ENCODE data around the gene EBLN1. TPM values are rescaled to one million over a fixed set of nuclear protein-coding genes. Genes with fewer than 3 reads are reported as not detected.

The EBLN1 gene
- total RNA-seq, 2 donors from 2014 or later = not detected

DNA sequence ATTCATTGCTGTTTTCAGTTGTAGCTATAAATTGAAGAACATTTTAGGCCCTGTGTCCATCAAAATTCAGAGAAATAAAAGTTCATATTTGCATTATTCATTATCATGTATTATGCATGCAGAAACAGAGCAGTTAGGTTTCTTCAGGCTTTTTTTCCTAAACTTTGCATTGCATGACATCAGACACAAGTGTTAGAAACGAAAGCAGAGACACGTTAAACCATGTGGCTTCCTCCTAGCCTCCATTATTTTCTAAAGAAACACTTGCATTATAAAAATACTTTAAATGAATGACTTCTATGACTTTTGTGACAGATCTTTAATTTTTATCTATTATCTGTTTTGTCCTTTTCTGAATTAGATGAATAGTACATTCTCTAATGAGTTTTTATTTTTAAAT, 8.8 kb upstream of the EBLN1 start:
- H3K27me3 Mint-ChIP-seq (ENCODE audit: insufficient read depth) = peaks cover 16% of the 10 kb centered on the region
- no peak for DNase-seq
- TF ChIP-seq, protein P1, sequence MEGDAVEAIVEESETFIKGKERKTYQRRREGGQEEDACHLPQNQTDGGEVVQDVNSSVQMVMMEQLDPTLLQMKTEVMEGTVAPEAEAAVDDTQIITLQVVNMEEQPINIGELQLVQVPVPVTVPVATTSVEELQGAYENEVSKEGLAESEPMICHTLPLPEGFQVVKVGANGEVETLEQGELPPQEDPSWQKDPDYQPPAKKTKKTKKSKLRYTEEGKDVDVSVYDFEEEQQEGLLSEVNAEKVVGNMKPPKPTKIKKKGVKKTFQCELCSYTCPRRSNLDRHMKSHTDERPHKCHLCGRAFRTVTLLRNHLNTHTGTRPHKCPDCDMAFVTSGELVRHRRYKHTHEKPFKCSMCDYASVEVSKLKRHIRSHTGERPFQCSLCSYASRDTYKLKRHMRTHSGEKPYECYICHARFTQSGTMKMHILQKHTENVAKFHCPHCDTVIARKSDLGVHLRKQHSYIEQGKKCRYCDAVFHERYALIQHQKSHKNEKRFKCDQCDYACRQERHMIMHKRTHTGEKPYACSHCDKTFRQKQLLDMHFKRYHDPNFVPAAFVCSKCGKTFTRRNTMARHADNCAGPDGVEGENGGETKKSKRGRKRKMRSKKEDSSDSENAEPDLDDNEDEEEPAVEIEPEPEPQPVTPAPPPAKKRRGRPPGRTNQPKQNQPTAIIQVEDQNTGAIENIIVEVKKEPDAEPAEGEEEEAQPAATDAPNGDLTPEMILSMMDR (conservative IDR thresholded peaks at IDR 0.05) = no peak
- peaks cover 2% of the 10 kb centered on the region for H3K4me1 Mint-ChIP-seq
- Histone ChIP-seq H3K27me3 (ENCODE audit: control insufficient read depth, insufficient read depth, low read length, poor library complexity, severe bottlenecking) (no peaks in the 10 kb centered on the region), H3K4me3 (ENCODE audit: low read length) (no peak overlapping the region), H3K27ac (ENCODE audit: low read depth, low read length) (no peak overlapping the region), H3K4me1 (ENCODE audit: control insufficient read depth, insufficient read depth, low read length) (no peaks in the 10 kb centered on the region), H3K36me3 (ENCODE audit: control insufficient read depth, insufficient read depth, low read length) (no peaks in the 10 kb centered on the region), H3K9me3 (ENCODE audit: control insufficient read depth, low read length) (no peaks in the 10 kb centered on the region), H3K9ac (ENCODE audit: extremely low read depth, low read length, poor library complexity, severe bottlenecking) (no peak overlapping the region)
- 88 to 100% methylated on average over 1 to 2 of the region's 2 CpGs for WGBS, 2 experiments (ENCODE audit: insufficient coverage in 1 of 2, insufficient read length in 1 of 2)
- H3K4me3 Mint-ChIP-seq = no peak overlapping the region
- H3K36me3 Mint-ChIP-seq (ENCODE audit: low read depth) = no peaks in the 10 kb centered on the region
- H3K9me3 Mint-ChIP-seq = no peaks in the 10 kb centered on the region
- no peak overlapping the region for H3K27ac Mint-ChIP-seq

DNA sequence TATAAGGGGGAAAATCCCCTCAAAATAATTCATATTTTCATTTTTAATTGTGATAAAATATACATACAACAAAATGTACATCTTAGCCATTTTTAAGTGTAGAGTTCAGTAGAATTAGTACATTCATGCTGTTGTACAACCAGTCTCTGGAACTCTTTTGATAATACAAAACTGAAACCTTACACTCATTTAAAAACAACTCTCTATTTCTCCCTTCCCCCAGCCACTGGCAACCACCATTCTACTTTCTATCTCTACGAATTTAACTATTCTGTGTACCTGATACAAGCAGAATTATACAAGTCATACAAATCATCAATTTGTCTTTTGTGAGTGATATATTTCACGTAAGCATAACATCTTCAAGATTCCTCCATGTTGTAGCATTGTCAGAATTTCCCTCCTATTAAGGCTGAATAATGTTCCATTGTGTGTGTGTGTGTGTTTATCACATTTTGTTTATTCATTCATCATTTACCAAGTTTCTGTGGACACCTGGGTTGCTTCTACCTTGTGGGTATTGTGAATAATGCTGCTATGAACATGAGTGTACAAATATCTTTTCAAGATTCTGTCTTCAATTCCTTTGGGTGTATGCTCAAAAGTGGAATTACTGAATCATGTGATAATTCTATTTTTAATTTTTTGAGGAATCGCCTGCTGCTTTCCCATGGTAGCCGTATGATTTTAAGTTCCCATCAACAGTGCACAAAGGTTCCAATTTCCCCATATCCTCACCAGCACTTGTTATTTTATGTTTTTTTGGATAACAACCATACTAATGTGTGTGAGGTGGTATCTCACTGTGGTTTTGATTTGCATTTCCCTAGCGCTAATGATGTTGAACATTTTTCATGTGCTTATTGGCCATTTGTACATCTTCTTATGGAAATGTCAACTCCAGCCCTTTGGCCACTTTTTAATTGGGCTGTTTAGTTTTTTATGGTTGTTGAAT, 4.7 kb upstream of the EBLN1 start:
- peaks cover 18% of the 10 kb centered on the region for H3K4me1 Mint-ChIP-seq
- peaks cover 8% of the 10 kb centered on the region for H3K4me1 ChIP-seq (ENCODE audit: control insufficient read depth, insufficient read depth, low read length)
- H3K27ac ChIP-seq (ENCODE audit: low read depth, low read length) = no peak overlapping the region
- 89 to 94% methylated on average over 3 to 5 of the region's 5 CpGs for WGBS, 2 experiments (ENCODE audit: insufficient coverage in 1 of 2, insufficient read length in 1 of 2)
- peaks cover 32% of the 10 kb centered on the region for H3K27me3 Mint-ChIP-seq (ENCODE audit: insufficient read depth)
- no peaks in the 10 kb centered on the region for H3K9me3 Mint-ChIP-seq
- H3K36me3 Mint-ChIP-seq (ENCODE audit: low read depth) = no peaks in the 10 kb centered on the region
- H3K4me3 Mint-ChIP-seq = no peak overlapping the region
- no peaks in the 10 kb centered on the region for H3K36me3 ChIP-seq (ENCODE audit: control insufficient read depth, insufficient read depth, low read length)
- no peak overlapping the region for H3K27ac Mint-ChIP-seq
- H3K9ac ChIP-seq (ENCODE audit: extremely low read depth, low read length, poor library complexity, severe bottlenecking) = no peak overlapping the region
- no peaks in the 10 kb centered on the region for H3K9me3 ChIP-seq (ENCODE audit: control insufficient read depth, low read length)
- H3K4me3 ChIP-seq (ENCODE audit: low read length) = no peak overlapping the region
- H3K27me3 ChIP-seq (ENCODE audit: control insufficient read depth, insufficient read depth, low read length, poor library complexity, severe bottlenecking) = peaks cover 6% of the 10 kb centered on the region
- TF ChIP-seq, protein P1 (conservative IDR thresholded peaks at IDR 0.05) = no peak
- no peak for DNase-seq

DNA sequence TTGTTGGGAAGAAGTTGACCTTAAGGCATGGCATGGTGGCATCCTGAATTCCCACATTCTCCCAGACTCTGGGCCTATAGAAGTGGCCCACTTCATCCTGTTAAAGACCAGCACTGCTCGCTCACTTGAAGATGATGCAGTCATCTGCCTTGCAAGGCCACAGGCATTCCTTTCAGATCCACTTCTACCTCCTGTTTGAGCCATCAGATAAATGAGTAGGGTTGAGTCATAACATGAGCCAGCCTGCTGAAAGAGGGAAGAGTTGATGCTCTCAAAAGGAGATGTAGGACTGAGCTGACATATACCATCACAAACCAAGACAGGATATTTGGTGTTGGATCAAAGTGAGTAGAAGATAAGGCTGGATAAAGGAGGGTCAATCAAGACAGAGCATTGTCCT, 1.5 kb upstream of the EBLN1 start:
- TF ChIP-seq, protein P1 (conservative IDR thresholded peaks at IDR 0.05) = no peak
- H3K4me1 Mint-ChIP-seq = peaks cover 18% of the 10 kb centered on the region
- H3K9me3 Mint-ChIP-seq = no peaks in the 10 kb centered on the region
- H3K36me3 Mint-ChIP-seq (ENCODE audit: low read depth) = no peaks in the 10 kb centered on the region
- Histone ChIP-seq H3K27ac (ENCODE audit: low read depth, low read length) (no peak overlapping the region), H3K27me3 (ENCODE audit: control insufficient read depth, insufficient read depth, low read length, poor library complexity, severe bottlenecking) (peaks cover 11% of the 10 kb centered on the region), H3K9ac (ENCODE audit: extremely low read depth, low read length, poor library complexity, severe bottlenecking) (no peak overlapping the region), H3K36me3 (ENCODE audit: control insufficient read depth, insufficient read depth, low read length) (no peaks in the 10 kb centered on the region), H3K4me3 (ENCODE audit: low read length) (peak overlapping the region; percentile 56), H3K9me3 (ENCODE audit: control insufficient read depth, low read length) (no peaks in the 10 kb centered on the region), H3K4me1 (ENCODE audit: control insufficient read depth, insufficient read depth, low read length) (peaks cover 8% of the 10 kb centered on the region)
- no peak overlapping the region for H3K4me3 Mint-ChIP-seq
- DNase-seq = no peak
- WGBS, 2 experiments (ENCODE audit: insufficient coverage in 1 of 2, insufficient read length in 1 of 2) = 91% methylated on average over 1 of the region's 1 CpG; no CpG with 5 or more reads in 1 of the 2 experiments
- peaks cover 35% of the 10 kb centered on the region for H3K27me3 Mint-ChIP-seq (ENCODE audit: insufficient read depth)
- H3K27ac Mint-ChIP-seq = no peak overlapping the region
